ENCODE measurements around the gene PGAP6.

PGAP6 gene

DNA sequence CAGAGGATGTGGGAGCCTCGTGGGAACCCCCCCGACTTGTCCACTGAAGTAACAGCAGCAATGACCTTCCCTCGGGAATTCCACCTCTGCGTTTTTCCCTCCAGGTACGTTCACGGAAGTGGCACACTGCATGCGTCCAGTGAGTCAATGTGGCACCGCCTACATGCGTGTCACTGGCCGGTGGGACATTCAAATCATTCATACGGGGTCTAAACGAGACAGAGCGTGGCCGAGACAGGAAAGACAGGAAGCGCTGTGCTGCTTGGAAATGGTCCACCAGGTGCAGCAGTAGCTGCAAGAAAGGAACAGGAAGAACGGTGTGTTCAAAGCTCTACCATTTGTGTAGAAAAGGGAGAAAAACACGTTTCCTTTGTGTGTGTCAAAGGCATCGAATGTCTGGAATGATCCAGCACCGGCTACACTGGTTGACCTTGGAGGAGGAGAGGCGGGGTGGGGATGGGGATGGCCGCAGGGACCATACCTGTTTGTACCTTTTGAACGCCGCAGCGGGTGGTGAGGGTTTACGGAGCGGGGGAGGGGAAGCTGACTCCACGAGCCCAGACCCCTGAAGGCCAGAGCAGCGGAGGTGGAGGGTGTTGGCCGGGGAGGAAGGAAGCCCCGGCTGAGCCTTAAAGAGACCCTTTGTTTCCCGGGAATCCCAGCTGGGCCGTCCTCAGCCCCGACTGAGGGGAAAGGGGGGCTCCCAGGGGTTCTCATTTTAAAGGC lies 1.7 kb upstream of the PGAP6 start:
- Histone ChIP-seq H3K4me1 (peaks cover 0 to 49% (median 30%) of the 10 kb centered on the region in 4 donors), H3K4me3 (peak overlapping the region; percentile 83 to 96), H3K27me3 (no peaks in the 10 kb centered on the region), H3K27ac (no peak overlapping the region), H3K9me3 (no peaks in the 10 kb centered on the region), H3K36me3 (no peaks in the 10 kb centered on the region)
- peak in 1 of 2 donors; percentile 64 for DNase-seq
- intact Hi-C loops (cut with DNase I; ENCODE audit: low total_unique reads): no loop called here
- TF ChIP-seq, protein P1, sequence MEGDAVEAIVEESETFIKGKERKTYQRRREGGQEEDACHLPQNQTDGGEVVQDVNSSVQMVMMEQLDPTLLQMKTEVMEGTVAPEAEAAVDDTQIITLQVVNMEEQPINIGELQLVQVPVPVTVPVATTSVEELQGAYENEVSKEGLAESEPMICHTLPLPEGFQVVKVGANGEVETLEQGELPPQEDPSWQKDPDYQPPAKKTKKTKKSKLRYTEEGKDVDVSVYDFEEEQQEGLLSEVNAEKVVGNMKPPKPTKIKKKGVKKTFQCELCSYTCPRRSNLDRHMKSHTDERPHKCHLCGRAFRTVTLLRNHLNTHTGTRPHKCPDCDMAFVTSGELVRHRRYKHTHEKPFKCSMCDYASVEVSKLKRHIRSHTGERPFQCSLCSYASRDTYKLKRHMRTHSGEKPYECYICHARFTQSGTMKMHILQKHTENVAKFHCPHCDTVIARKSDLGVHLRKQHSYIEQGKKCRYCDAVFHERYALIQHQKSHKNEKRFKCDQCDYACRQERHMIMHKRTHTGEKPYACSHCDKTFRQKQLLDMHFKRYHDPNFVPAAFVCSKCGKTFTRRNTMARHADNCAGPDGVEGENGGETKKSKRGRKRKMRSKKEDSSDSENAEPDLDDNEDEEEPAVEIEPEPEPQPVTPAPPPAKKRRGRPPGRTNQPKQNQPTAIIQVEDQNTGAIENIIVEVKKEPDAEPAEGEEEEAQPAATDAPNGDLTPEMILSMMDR (IDR thresholded peaks at IDR 0.05): no peak

DNA sequence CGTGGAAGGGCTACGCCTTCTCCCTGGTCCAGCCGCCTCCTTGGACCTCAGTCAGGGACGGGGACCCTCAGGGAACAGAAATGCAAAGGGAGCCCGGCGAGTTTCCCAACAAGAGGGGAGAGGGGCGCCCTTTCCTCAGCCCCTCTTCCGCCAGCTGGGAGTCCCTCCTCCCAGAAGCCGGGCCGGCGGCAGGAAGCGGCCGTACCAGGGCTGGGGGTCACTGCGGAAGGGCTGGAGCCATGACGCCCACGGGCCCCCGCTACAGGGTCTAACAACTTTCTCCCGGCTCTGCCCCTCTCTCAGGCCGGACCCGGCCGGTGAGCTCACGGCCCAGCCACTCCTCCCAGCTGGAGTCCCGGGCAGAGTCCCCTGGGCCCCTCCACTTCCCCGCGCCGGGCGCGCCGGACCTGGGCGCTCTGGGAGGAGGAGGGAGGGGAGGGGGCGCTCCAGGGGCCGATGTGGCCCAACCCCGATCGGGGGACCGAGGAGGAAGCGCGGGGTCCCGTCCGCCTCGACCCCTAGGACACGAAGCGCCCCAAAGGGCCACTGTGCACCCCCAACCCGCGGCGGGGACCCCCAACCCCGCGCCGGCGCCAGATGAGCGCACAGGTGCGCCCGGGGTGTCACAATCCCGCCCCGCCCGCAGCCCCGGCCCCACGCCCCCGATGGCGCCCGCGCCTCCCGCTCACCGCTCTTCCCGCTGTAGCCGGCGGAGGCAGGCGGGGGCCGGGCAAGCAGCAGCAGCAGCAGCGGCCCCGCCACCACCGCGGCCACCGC lies 578 bp downstream of the PGAP6 start:
- peaks cover 0 to 41% (median 22%) of the 10 kb centered on the region in 4 donors for H3K4me1 ChIP-seq
- peaks cover 11 to 16% (median 14%) of the 10 kb centered on the region in 3 donors for H3K36me3 ChIP-seq
- H3K27ac ChIP-seq: peak overlapping the region; percentile 51 to 64
- H3K27me3 ChIP-seq: no peaks in the 10 kb centered on the region
- TF ChIP-seq, protein P1 (IDR thresholded peaks at IDR 0.05): no peak
- no peak for DNase-seq
- H3K4me3 ChIP-seq: peak overlapping the region; percentile 83 to 96
- intact Hi-C loops (cut with DNase I; ENCODE audit: low total_unique reads): no loop called here
- H3K9me3 ChIP-seq: no peaks in the 10 kb centered on the region

DNA sequence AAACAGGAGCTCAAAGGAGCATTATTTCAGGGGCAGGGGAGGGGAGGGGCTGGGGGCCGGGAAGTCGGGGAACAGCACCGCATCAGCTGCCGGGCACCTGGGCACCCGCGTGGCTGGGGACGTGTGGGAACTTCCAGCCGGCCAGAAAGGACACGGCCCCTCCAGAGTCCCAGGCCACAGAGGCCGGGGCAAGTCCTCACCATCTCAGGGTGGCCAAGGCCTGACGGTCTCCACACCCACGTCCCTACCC lies 1.1 kb downstream of the PGAP6 start:
- Histone ChIP-seq H3K27me3 (no peaks in the 10 kb centered on the region), H3K4me1 (peaks cover 0 to 41% (median 22%) of the 10 kb centered on the region in 4 donors), H3K36me3 (peaks cover 16 to 22% (median 19%) of the 10 kb centered on the region in 3 donors), H3K9me3 (no peaks in the 10 kb centered on the region), H3K27ac (peak overlapping the region; percentile 51 to 64), H3K4me3 (peak overlapping the region; percentile 83 to 96)
- intact Hi-C loops (cut with DNase I; ENCODE audit: low total_unique reads): no loop called here
- no peak for DNase-seq
- TF ChIP-seq, protein P1 (IDR thresholded peaks at IDR 0.05): no peak

DNA sequence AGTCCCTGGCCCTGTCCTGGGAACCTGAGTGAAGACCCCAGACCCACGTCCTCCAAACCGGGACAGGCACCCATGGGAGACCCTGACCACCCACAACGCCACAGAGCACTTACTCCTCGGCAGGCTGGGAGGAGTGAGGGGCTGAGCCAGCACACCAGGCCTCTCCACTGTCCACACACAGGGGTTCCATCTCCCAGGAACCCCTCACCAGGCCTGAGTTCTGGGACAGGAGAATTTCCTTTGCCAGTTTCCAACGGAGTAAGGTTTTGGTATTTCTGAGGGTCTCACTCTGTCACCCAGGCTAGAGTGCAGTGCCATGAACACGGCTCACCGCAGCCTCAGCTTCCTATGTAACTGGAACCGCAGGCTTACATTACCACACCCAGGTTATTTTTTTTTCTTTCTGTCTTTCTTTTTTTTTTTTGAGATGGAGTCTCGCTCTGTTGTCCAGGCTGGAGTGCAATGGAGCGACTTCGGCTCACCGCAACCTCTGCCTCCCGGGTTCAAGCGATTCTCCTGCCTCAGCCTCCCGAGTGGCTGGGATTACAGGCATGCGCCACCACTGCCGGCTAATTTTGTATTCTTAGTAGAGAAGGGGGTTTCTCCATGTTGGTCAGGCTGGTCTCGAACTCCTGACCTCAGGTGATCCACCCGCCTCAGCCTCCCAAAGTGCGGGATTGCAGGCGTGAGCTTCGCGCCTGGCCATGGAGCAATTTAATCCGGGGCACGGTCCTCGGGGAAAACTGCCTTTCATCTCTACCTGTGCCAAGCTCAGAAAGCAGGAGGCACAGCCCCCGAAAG lies 1.6 kb downstream of the PGAP6 start:
- intact Hi-C loops (cut with DNase I; ENCODE audit: low total_unique reads): no loop called here
- H3K9me3 ChIP-seq: no peaks in the 10 kb centered on the region
- H3K36me3 ChIP-seq: peaks cover 16 to 27% (median 21%) of the 10 kb centered on the region in 3 donors
- H3K27ac ChIP-seq: peak overlapping the region in 1 of 2 donors; percentile 64
- no peak for DNase-seq
- H3K4me3 ChIP-seq: peak overlapping the region; percentile 83 to 96
- H3K27me3 ChIP-seq: no peaks in the 10 kb centered on the region
- H3K4me1 ChIP-seq: peaks cover 0 to 41% (median 22%) of the 10 kb centered on the region in 4 donors
- TF ChIP-seq, protein P1 (IDR thresholded peaks at IDR 0.05): no peak

DNA sequence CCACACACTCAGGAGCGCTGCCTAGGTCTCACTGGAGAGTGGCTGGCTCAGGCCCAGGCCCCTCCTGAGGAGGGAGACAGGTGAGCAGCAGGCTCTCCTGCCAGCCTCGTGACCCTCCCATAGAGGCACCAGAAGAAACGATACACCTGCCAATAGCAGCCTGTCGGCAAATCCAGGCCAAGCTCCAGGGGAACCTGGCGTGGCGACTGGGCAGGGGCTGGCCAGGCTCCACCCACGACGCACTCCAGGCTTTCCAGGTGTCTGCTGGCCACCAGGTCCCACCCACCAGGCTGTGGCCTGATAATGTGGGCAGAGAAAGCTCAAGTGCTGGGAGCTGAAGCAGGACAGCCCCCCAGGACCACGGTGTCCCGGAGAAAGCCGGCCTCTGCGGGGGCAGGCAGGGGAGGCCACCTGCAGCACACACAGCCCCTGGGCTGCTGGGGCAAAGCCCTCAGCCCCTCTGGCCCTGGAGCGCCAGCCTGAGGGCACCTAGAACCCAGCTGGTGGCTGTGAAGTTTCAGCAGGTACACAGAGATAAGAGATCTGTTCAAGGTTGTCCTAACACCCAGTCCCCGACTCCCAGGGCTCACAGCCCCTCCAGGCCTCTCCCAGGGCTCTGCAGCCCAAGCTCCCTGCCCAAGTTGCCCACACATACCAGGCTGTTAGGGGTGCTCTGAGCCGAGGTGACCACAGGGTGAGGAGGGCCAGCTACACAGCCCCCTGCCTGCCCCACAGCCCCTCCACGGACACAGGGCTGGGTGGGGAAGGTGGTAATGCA lies 2.4 kb downstream of the PGAP6 start:
- H3K4me3 ChIP-seq: no peak overlapping the region
- no peak for DNase-seq
- H3K27me3 ChIP-seq: no peaks in the 10 kb centered on the region
- intact Hi-C loops (cut with DNase I; ENCODE audit: low total_unique reads): no loop called here
- TF ChIP-seq, protein P1 (IDR thresholded peaks at IDR 0.05): no peak
- H3K36me3 ChIP-seq: peaks cover 16 to 35% (median 28%) of the 10 kb centered on the region in 3 donors
- no peaks in the 10 kb centered on the region for H3K9me3 ChIP-seq
- peaks cover 0 to 41% (median 22%) of the 10 kb centered on the region in 4 donors for H3K4me1 ChIP-seq
- no peak overlapping the region for H3K27ac ChIP-seq
